CD8-positive, alpha-beta memory T cell (primary cell): ENCODE measurements around the gene FOXP3. TPM values are rescaled to one million over a fixed set of nuclear protein-coding genes. Genes with fewer than 3 reads are reported as not detected.

Source experiments
- CTCF ChIA-PET: fragments of 350-600 bp; sonication (Branson Sonifier 250); formaldehyde crosslinking; loops from one replicate; lab custom pipeline; 2021; ENCODE audit warnings: antibody characterized with exemption; lab: Charles Lee
- POLR2A ChIA-PET: fragments of 350-600 bp; sonication (Branson Sonifier 250); formaldehyde crosslinking; loops from one replicate; lab custom pipeline; 2021; ENCODE audit warnings: antibody characterized with exemption; lab: Charles Lee
- DNase-seq, 5 donors: peaks; one replicate each; pipeline versions ENCODE4 v3.0.0 to v3.0.0-alpha.2; 2020 to 2022; ENCODE audit warnings: mixed read lengths in 1 of 5
- H3K27ac ChIP-seq: one replicate; pipeline ENCODE4 v1.7.0; 2013; ENCODE audit warnings: low read depth, mild to moderate bottlenecking, low read length, moderate library complexity
- H3K27me3 ChIP-seq: 2 replicates; pipeline ENCODE4 v1.7.0; 2013; ENCODE audit warnings: low read length, mild to moderate bottlenecking; ENCODE audit not compliant: insufficient read depth, poor library complexity, severe bottlenecking
- H3K36me3 ChIP-seq: 2 replicates; pipeline ENCODE4 v1.7.0; 2013; ENCODE audit warnings: mild to moderate bottlenecking, low read length, moderate library complexity; ENCODE audit not compliant: insufficient read depth
- H3K4me1 ChIP-seq: 2 replicates; pipeline ENCODE4 v1.7.0; 2013; ENCODE audit warnings: mild to moderate bottlenecking, low read length, moderate library complexity; ENCODE audit not compliant: insufficient read depth
- H3K4me3 ChIP-seq: 2 replicates; pipeline ENCODE4 v1.7.0; 2013; ENCODE audit warnings: mild to moderate bottlenecking, low read length
- H3K9me3 ChIP-seq: 2 replicates; pipeline ENCODE4 v1.7.0; 2013; ENCODE audit warnings: mild to moderate bottlenecking, low read length
- H3K27ac Mint-ChIP-seq, 8 donors: one replicate each; pipeline ENCODE4 v1.8.0; 2020 to 2021; ENCODE audit warnings: mixed read lengths in 8 of 8, mild to moderate bottlenecking in 6 of 8, inconsistent platforms in 3 of 8, moderate library complexity in 3 of 8
- H3K27me3 Mint-ChIP-seq, 2 donors: one replicate each; pipeline ENCODE4 v1.8.0; 2020 to 2021; ENCODE audit warnings: mixed read lengths in 2 of 2, mild to moderate bottlenecking in 1 of 2, moderate library complexity in 1 of 2
- H3K36me3 Mint-ChIP-seq, 3 donors: one replicate each; pipeline ENCODE4 v1.8.0; 2020 to 2021; ENCODE audit warnings: mixed read lengths in 3 of 3, inconsistent platforms in 1 of 3, mild to moderate bottlenecking in 1 of 3
- H3K4me1 Mint-ChIP-seq, 3 donors: one replicate each; pipeline ENCODE4 v1.8.0; 2020 to 2021; ENCODE audit warnings: mixed read lengths in 3 of 3, inconsistent platforms in 1 of 3, mild to moderate bottlenecking in 1 of 3
- H3K4me3 Mint-ChIP-seq, 7 donors: one replicate each; pipeline ENCODE4 v1.8.0; 2020 to 2021; ENCODE audit warnings: mixed read lengths in 7 of 7, mild to moderate bottlenecking in 6 of 7, moderate library complexity in 4 of 7, inconsistent platforms in 2 of 7
- H3K9me3 Mint-ChIP-seq, 5 donors: one replicate each; pipeline ENCODE4 v1.8.0; 2020 to 2022; ENCODE audit warnings: mixed read lengths in 5 of 5, mild to moderate bottlenecking in 3 of 5, moderate library complexity in 2 of 5, inconsistent platforms in 1 of 5
- polyA plus RNA-seq: library from polyadenylated mRNA; unstranded; fragments of 300-500 nt; fragmentation: Illumina TruSeq; gene quantifications from one replicate; pipeline ENCODE4 v1.2.3, GENCODE V29; 2021
- total RNA-seq, 2 experiments: library from RNA; stranded (reverse); gene quantifications; one replicate each; pipeline ENCODE4 v1.2.3, GENCODE V29; 2021

Gene FOXP3
- total and polyA plus RNA-seq, 3 experiments from 2014 or later = 1.6 to 11.2 (median 10.5) TPM

GRCh38 chrX:49257074-49257790 lies 7.3 kb downstream of the FOXP3 start:
- Histone ChIP-seq H3K36me3 (no peaks in the 10 kb centered on the region), H3K27me3 (no peaks in the 10 kb centered on the region), H3K4me3 (no peak overlapping the region), H3K9me3 (no peaks in the 10 kb centered on the region), H3K27ac (no peak overlapping the region), H3K4me1 (peaks cover 26% of the 10 kb centered on the region)
- Mint-ChIP-seq H3K4me3 (peak overlapping the region in 2 of 7 donors; percentile 39 to 69), H3K4me1 (peaks cover 16 to 37% (median 18%) of the 10 kb centered on the region in 3 donors), H3K27ac (peak overlapping the region in 5 of 8 donors; percentile 6 to 75 (median 68)), H3K36me3 (peaks cover 0 to 3% (median 0%) of the 10 kb centered on the region in 3 donors), H3K27me3 (peaks cover 0 to 1% of the 10 kb centered on the region in 2 donors), H3K9me3 (no peaks in the 10 kb centered on the region)
- ChIA-PET CTCF (interaction anchor here (1.0 to 2.3 kb wide), 2 partner anchors 12 to 101 kb away, joined by 3 to 10 read pairs; no protein-coding TSS in a partner anchor), POLR2A (interaction anchor here (1.5 kb wide), 1 partner anchor 12 kb away, joined by 3 read pairs; no protein-coding TSS in a partner anchor)
- DNase-seq = no peak

- Mint-ChIP-seq H3K27ac (peak overlapping the region in 3 of 8 donors; percentile 54 to 86 (median 58)), H3K4me1 (peaks cover 16 to 35% (median 18%) of the 10 kb centered on the region in 3 donors), H3K27me3 (peaks cover 0 to 1% of the 10 kb centered on the region in 2 donors), H3K9me3 (no peaks in the 10 kb centered on the region), H3K36me3 (peaks cover 0 to 3% (median 0%) of the 10 kb centered on the region in 3 donors), H3K4me3 (no peak overlapping the region)
- Histone ChIP-seq H3K4me3 (no peak overlapping the region), H3K36me3 (no peaks in the 10 kb centered on the region), H3K27me3 (no peaks in the 10 kb centered on the region), H3K27ac (no peak overlapping the region), H3K9me3 (no peaks in the 10 kb centered on the region), H3K4me1 (peaks cover 26% of the 10 kb centered on the region)
- ChIA-PET POLR2A (interaction anchor here (1.5 kb wide), 1 partner anchor 13 kb away, joined by 3 read pairs; no protein-coding TSS in a partner anchor), CTCF (interaction anchor here (1.0 to 2.3 kb wide), 2 partner anchors 13 to 101 kb away, joined by 3 to 10 read pairs; no protein-coding TSS in a partner anchor)
- DNase-seq = no peak
These were observed 8.1 kb downstream of the FOXP3 start for GRCh38 chrX:49256268-49256995.

- H3K27ac Mint-ChIP-seq = peak overlapping the region in 1 of 8 donors; percentile 86
- H3K36me3 Mint-ChIP-seq = peaks cover 0 to 13% (median 0%) of the 10 kb centered on the region in 3 donors
- no peaks in the 10 kb centered on the region for H3K36me3 ChIP-seq
- peaks cover 0 to 3% of the 10 kb centered on the region in 2 donors for H3K27me3 Mint-ChIP-seq
- H3K9me3 Mint-ChIP-seq = no peaks in the 10 kb centered on the region
- peaks cover 21 to 39% (median 23%) of the 10 kb centered on the region in 3 donors for H3K4me1 Mint-ChIP-seq
- H3K4me1 ChIP-seq = peaks cover 26% of the 10 kb centered on the region
- POLR2A ChIA-PET = no interaction called here
- no peak overlapping the region for H3K27ac ChIP-seq
- H3K4me3 ChIP-seq = no peak overlapping the region
- H3K4me3 Mint-ChIP-seq = no peak overlapping the region
- CTCF ChIA-PET = no interaction called here
- H3K27me3 ChIP-seq = no peaks in the 10 kb centered on the region
- no peak for DNase-seq
- H3K9me3 ChIP-seq = no peaks in the 10 kb centered on the region
These were observed 9.9 kb downstream of the FOXP3 start for GRCh38 chrX:49254639-49255038.

GRCh38 chrX:49251325-49251724 lies 13.2 kb downstream of the FOXP3 start:
- no peaks in the 10 kb centered on the region for H3K4me1 ChIP-seq
- Mint-ChIP-seq H3K4me3 (peak overlapping the region in 1 of 7 donors; percentile 24), H3K9me3 (no peaks in the 10 kb centered on the region), H3K27me3 (peaks cover 0 to 3% of the 10 kb centered on the region in 2 donors), H3K36me3 (peaks cover 0 to 38% (median 0%) of the 10 kb centered on the region in 3 donors), H3K4me1 (peaks cover 5 to 8% (median 8%) of the 10 kb centered on the region in 3 donors), H3K27ac (peak overlapping the region in 2 of 8 donors; percentile 26 to 55)
- H3K27ac ChIP-seq = no peak overlapping the region
- CTCF ChIA-PET = no interaction called here
- POLR2A ChIA-PET = no interaction called here
- no peak for DNase-seq
- H3K4me3 ChIP-seq = no peak overlapping the region
- H3K27me3 ChIP-seq = no peaks in the 10 kb centered on the region
- H3K9me3 ChIP-seq = no peaks in the 10 kb centered on the region
- H3K36me3 ChIP-seq = no peaks in the 10 kb centered on the region

GRCh38 chrX:49250578-49250977 lies 13.9 kb downstream of the FOXP3 start:
- ChIA-PET POLR2A (no interaction called here), CTCF (interaction anchor here (1.1 kb wide), 1 partner anchor 13 kb away, joined by 3 read pairs; no protein-coding TSS in a partner anchor)
- H3K4me3 Mint-ChIP-seq = peak overlapping the region in 1 of 7 donors; percentile 32

GRCh38 chrX:49250066-49250465 lies 14.4 kb downstream of the FOXP3 start:
- Histone ChIP-seq H3K4me1 (no peaks in the 10 kb centered on the region), H3K9me3 (no peaks in the 10 kb centered on the region), H3K36me3 (no peaks in the 10 kb centered on the region), H3K4me3 (no peak overlapping the region), H3K27ac (no peak overlapping the region), H3K27me3 (no peaks in the 10 kb centered on the region)
- no peaks in the 10 kb centered on the region for H3K9me3 Mint-ChIP-seq
- H3K4me3 Mint-ChIP-seq = peak overlapping the region in 1 of 7 donors; percentile 44
- POLR2A ChIA-PET = no interaction called here
- peak overlapping the region in 1 of 8 donors; percentile 17 for H3K27ac Mint-ChIP-seq
- H3K36me3 Mint-ChIP-seq = peaks cover 0 to 47% (median 2%) of the 10 kb centered on the region in 3 donors
- no peak for DNase-seq
- peaks cover 5 to 8% (median 7%) of the 10 kb centered on the region in 3 donors for H3K4me1 Mint-ChIP-seq
- peaks cover 0 to 4% of the 10 kb centered on the region in 2 donors for H3K27me3 Mint-ChIP-seq
- CTCF ChIA-PET = interaction anchor here (1.1 kb wide), 1 partner anchor 13 kb away, joined by 3 read pairs; no protein-coding TSS in a partner anchor

More at GRCh38 chrX:49250578-49250977, 13.9 kb downstream of the FOXP3 start:
- H3K4me1 ChIP-seq = no peaks in the 10 kb centered on the region
- Mint-ChIP-seq H3K4me1 (peaks cover 5 to 8% (median 7%) of the 10 kb centered on the region in 3 donors), H3K27me3 (peaks cover 0 to 3% of the 10 kb centered on the region in 2 donors), H3K36me3 (peaks cover 0 to 44% (median 1%) of the 10 kb centered on the region in 3 donors), H3K27ac (peak overlapping the region in 6 of 8 donors; percentile 47 to 82 (median 74)), H3K9me3 (no peaks in the 10 kb centered on the region)
- no peaks in the 10 kb centered on the region for H3K27me3 ChIP-seq
- H3K36me3 ChIP-seq = no peaks in the 10 kb centered on the region
- no peak overlapping the region for H3K4me3 ChIP-seq
- H3K9me3 ChIP-seq = no peaks in the 10 kb centered on the region
- H3K27ac ChIP-seq = no peak overlapping the region
- no peak for DNase-seq

- no peaks in the 10 kb centered on the region for H3K4me1 ChIP-seq
- ChIA-PET CTCF (interaction anchor here (1.1 kb wide), 1 partner anchor 14 kb away, joined by 3 read pairs; no protein-coding TSS in a partner anchor), POLR2A (no interaction called here)
- Mint-ChIP-seq H3K27me3 (peaks cover 0 to 6% of the 10 kb centered on the region in 2 donors), H3K27ac (peak overlapping the region in 1 of 8 donors; percentile 17), H3K9me3 (no peaks in the 10 kb centered on the region), H3K4me1 (peaks cover 5 to 8% (median 7%) of the 10 kb centered on the region in 3 donors), H3K36me3 (peaks cover 0 to 51% (median 2%) of the 10 kb centered on the region in 3 donors), H3K4me3 (no peak overlapping the region)
- no peaks in the 10 kb centered on the region for H3K9me3 ChIP-seq
- no peak for DNase-seq
- H3K36me3 ChIP-seq = no peaks in the 10 kb centered on the region
- H3K27me3 ChIP-seq = no peaks in the 10 kb centered on the region
- no peak overlapping the region for H3K27ac ChIP-seq
- no peak overlapping the region for H3K4me3 ChIP-seq
These were observed 14.9 kb downstream of the FOXP3 start for GRCh38 chrX:49249616-49250015.
